RKO (cell line): ENCODE measurements around the gene CXCL3.

Experiments used
- DNase-seq: peaks from one replicate; pipeline ENCODE4 v3.0.0-alpha.2; 2016; ENCODE audit warnings: low spot score

Gene CXCL3

DNA sequence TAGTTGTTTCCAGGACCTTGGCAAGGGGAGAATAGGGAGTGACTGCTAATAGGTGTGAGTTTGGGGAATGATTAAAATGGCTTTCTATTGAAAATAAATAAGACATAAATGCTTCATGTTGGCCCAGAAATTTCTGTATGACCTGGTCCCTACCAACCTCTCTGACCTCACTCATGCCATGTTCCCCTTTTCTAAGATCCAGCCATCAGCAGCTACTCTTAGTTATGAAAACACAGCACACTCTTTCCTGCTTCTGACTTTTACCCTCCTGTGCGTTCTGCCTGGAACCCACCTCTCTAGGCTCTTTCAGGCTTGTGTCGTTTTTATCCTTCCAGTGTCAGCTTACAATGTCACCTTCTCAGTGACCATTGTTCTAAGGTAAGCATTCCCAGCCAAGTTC is 25.2 kb downstream of the CXCL3 start:
- DNase-seq: no peak

- DNase-seq: no peak
These were observed 26.4 kb downstream of the CXCL3 start for GRCh38 chr4:74012130-74012529.

DNA sequence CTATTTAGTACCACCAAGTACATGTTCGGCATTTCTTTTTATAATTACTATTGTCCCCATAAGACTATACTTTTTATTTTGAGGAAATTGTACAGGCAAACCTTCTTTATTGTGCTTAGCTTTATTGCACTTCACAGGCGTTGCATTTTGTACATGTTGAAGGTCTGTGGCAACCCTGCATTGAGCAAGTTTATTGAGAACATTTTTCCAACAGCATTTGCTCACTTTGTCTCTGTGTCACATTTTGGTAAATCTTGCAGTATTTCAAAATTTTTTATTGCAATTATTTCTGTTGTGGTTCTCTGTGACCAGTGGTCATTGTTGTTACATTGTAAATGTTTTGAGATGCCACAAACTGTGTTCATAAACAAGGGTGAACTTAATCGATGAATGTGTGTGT is 29.2 kb downstream of the CXCL3 start:
- no peak for DNase-seq

GRCh38 chr4:74006009-74006476 is 32.4 kb downstream of the CXCL3 start:
- DNase-seq: peak; percentile 15

DNA sequence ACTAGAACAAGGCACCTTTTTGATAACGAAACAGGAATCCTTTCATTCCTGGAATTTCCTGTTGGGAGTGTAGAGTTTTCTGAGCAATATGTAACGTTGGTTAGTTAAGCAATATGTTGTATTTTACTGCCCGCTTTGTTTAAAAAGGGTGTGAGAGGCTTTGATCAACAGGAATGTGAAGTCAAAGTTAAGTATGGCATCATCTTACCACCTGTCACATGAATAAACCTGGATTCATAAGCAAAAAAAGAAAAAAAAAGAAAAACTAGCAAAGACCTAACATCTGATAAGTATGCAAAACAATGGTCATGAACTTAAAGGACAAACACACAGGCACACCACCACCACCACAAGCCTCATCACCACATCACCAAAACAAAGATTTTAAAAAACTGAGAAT is 33.0 kb downstream of the CXCL3 start:
- DNase-seq: no peak

DNA sequence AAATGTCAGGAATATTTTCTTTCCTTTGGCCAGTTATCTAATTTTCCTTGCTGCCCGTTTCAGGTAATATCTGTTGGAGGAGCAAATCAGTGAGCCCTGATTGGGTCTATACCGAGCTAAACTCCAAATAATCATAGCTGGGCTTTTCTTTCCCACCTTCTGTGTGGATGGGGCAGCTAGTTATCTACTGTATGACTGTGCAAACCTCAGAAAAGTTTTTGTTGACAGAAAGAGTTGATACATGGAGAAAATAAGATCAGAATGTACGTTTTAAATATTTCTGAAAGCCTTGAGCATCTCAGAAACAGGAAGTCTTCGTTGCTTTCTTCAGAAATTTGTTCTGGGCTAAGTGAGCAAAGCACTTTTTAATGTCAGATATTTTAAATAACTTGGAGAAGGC is 33.8 kb downstream of the CXCL3 start:
- DNase-seq: no peak

DNA sequence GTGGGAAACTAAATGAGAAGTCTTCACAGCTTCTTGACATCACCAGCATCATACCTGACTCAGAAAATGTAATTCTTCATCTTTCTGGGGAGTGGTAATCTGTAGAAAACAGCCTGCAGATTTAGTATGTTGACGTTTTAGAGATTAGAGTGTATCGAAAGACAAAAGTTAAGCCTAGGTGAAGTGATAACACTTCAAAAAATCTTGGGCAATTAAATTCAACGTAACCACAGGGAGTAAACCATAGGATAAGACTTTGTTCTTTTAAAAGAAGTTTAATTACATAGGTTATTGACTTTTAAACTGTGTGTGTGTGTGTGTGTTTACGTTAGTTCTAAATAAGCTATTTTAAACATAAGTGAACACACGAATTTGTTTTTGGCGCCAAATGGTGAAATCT is 38.2 kb downstream of the CXCL3 start:
- DNase-seq: no peak

DNA sequence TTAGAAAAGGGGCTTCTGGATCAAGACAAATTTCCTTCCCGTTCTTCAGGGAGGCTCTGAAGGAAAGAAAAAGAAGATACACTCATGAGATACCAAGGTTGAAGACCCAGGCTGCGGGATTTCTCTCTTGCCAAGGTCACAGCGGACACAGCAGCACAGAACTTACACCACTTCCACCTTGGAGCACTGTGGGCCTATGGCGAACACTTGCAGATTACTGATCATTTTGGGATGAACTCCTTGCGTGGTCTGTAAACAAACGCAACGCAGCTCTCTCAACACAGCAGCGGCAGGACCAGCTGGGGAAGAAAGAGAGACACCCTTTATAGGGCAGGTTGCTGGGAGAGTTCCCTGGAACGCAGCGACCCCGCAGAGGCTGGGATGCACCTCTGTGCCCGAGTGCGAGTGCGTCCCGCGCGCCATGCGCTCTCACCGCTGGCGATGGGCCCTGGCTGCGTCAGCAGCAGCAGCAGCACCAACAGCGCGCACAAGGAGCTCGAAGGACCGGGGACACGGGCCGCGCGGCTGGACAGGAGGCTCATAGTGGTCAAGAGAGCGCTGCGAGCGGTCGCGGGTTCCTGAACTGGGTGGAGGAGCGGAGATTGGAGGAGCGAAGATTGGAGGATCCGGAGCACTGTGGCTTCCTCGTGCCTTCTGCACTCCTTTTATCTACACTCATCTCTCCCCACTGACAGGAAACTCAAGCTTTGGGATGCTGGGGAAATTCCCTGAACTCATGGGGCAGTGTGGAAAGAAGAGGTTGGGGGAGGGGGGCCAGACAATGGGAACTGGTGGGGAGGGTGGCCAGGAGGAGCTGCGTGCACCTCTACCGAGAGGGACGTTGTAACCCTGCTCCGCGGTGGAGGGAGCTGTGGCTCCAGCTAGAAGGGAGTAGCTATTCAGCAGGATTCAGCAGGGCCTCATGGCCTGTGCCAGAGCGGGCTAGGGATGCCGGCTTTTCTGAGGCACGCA is 40.2 kb downstream of the CXCL3 start, which contains the start of gene CXCL5:
CXCL5 (minus strand) TSS at position 638 of the 972 bp plus-strand sequence; CDS start at position 542, 96 bp downstream.
- DNase-seq: no peak

DNA sequence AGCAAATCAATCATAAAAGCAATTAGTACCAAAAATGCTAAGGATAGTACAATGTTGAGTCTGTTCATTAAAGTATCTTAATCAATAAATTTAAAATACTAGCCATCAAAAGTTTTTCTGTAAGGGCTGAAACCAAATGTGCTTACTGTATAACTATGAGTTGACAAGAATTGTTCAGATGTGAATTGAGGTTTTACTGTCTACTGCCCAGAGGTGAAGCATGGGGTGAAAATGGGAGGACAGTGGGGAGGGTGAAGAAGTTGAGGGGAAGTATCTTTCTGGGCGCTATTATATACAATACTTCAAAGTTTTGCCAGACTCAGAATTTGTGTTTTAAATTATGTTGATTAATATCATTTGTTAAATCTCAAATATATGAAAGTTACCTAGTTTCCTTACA is 46.4 kb downstream of the CXCL3 start:
- DNase-seq: no peak

- no peak for DNase-seq
These were observed 46.8 kb downstream of the CXCL3 start for GRCh38 chr4:73991742-73992000.

- no peak for DNase-seq
These were observed 47.3 kb downstream of the CXCL3 start for GRCh38 chr4:73990988-73991741.

DNA sequence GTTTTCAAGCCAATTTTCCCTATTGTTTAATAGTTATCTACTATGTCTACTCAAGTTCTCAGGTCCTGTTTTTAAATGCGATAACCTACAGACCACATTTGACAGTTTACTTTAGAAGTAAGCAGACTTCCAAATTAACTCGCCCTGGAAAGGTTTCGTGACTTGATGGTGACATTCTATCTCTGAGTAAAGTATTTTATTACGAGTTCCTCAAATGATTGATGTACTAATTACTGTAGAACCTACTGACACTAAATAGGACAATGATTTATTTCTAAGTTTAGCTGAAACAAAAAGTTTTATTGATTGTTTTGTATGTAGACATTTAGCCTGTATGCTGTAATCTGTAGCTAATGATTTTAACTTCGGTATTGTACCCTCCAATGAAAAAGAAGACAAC is 48.6 kb downstream of the CXCL3 start:
- DNase-seq: no peak

DNA sequence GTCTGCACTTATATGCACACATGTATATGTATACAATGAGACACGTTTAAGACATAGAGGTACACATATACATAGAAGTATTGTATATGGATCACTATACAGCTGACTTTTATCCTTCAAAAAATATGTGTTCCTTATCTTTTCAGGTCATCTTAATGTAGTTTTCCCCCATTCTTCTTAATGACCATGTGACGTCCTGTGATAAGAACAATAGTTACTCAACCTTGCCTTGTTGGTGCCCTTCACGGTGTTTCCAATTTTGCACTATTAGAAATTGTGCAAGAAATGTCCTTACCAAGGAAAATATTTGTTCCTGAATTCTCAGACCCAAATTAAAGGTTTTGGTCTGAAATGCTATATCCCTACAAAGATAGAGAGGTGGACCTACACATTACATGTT is 49.5 kb downstream of the CXCL3 start:
- no peak for DNase-seq

GRCh38 chr4:73988061-73988460 is 50.4 kb downstream of the CXCL3 start, which contains the start of gene PPBP:
Gene PPBP (minus strand): TSS chr4:73988190. CDS start chr4:73988103, 87 bp downstream.
- no peak for DNase-seq
